ENCODE data around the gene EIF3B. TPM values are rescaled to one million over a fixed set of nuclear protein-coding genes. Genes with fewer than 3 reads are reported as not detected.

EIF3B gene
- total and polyA plus RNA-seq, 9 of the 15 experiments (the other 6 are each of a cell fraction or from before 2014, with no cell fraction given) = 25.9 to 494 (median 357) TPM

GRCh38 chr7:2403014-2403717 is 48.5 kb downstream of the EIF3B start, which contains the start of gene CHST12 (continued):
- TF ChIP-seq STAT5B (CRISPR knock-in tag; IDR thresholded peaks at IDR 0.05) (no peak), ZFPM2 (CRISPR knock-in tag; IDR thresholded peaks at IDR 0.05) (no peak), TEAD1 (CRISPR knock-in tag; IDR thresholded peaks at IDR 0.05) (no peak), RB1 (IDR thresholded peaks at IDR 0.05; ENCODE audit: low read depth) (peak; percentile 32; the same call in 1 of the 2 replicates), TFAM (CRISPR knock-in tag; conservative IDR thresholded peaks at IDR 0.05) (no peak), SUPT5H (IDR thresholded peaks at IDR 0.05) (peak; percentile 76), NFE2 (IDR thresholded peaks at IDR 0.05; ENCODE audit: low read depth) (no peak), ZNF696 (CRISPR knock-in tag; conservative IDR thresholded peaks at IDR 0.05) (no peak), KAT7 (CRISPR knock-in tag; IDR thresholded peaks at IDR 0.05; ENCODE audit: borderline replicate concordance) (no peak), CHD7 (IDR thresholded peaks at IDR 0.05; ENCODE audit: low read depth, low read length) (no peak), JUND (IDR thresholded peaks at IDR 0.05; ENCODE audit: borderline replicate concordance, low read depth, low read length) (no peak), JUND (tag; IDR thresholded peaks at IDR 0.05; ENCODE audit: borderline replicate concordance, low read depth, low read length) (no peak; the same call in 1 of the 3 replicates)
- TF ChIP-seq, protein P1, sequence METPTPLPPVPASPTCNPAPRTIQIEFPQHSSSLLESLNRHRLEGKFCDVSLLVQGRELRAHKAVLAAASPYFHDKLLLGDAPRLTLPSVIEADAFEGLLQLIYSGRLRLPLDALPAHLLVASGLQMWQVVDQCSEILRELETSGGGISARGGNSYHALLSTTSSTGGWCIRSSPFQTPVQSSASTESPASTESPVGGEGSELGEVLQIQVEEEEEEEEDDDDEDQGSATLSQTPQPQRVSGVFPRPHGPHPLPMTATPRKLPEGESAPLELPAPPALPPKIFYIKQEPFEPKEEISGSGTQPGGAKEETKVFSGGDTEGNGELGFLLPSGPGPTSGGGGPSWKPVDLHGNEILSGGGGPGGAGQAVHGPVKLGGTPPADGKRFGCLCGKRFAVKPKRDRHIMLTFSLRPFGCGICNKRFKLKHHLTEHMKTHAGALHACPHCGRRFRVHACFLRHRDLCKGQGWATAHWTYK (CRISPR knock-in tag; IDR thresholded peaks at IDR 0.05) = no peak
- TF ChIP-seq, protein P2, sequence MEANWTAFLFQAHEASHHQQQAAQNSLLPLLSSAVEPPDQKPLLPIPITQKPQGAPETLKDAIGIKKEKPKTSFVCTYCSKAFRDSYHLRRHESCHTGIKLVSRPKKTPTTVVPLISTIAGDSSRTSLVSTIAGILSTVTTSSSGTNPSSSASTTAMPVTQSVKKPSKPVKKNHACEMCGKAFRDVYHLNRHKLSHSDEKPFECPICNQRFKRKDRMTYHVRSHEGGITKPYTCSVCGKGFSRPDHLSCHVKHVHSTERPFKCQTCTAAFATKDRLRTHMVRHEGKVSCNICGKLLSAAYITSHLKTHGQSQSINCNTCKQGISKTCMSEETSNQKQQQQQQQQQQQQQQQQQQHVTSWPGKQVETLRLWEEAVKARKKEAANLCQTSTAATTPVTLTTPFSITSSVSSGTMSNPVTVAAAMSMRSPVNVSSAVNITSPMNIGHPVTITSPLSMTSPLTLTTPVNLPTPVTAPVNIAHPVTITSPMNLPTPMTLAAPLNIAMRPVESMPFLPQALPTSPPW (CRISPR knock-in tag; IDR thresholded peaks at IDR 0.05) = peak; percentile 95

Data from K562 (cell line).